ENCODE measurements around the gene CKAP5.
"Not testable (repeated sequence)": the region's sequence is repeated elsewhere in the genome, so short reads cannot be mapped to it uniquely, and the experiment has no call there.

Gene CKAP5

GRCh38 chr11:46855167-46855566 is 9.1 kb upstream of the CKAP5 start:
- DNase-seq (ENCODE audit: low read depth) = no peak

DNA sequence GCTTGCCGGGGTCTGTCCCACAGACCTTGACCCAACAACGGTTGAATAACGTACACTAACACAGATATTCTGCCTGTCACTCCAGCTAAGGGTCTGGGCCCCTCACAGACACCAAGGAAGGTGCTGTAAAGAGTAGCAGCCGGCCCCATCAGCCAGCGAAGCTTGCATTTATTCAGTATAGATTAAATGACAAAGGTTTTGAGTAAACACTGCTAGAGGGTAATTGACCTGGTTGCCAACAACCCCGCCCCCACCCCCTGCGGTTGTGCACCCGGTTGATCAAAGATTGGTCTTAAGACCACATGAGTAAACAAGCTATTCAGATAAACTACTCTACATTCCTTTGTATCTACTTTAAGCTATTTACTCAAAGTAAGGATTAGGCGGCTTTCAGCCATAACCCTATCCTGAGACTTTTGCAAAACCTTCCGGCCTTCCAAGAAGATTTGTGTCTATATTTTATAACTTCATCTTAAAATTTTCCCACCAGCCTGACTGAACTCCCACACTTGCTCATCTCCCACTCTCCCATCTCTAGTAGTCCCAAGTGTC is 4.8 kb upstream of the CKAP5 start:
- DNase-seq (ENCODE audit: low read depth) = no peak

DNA sequence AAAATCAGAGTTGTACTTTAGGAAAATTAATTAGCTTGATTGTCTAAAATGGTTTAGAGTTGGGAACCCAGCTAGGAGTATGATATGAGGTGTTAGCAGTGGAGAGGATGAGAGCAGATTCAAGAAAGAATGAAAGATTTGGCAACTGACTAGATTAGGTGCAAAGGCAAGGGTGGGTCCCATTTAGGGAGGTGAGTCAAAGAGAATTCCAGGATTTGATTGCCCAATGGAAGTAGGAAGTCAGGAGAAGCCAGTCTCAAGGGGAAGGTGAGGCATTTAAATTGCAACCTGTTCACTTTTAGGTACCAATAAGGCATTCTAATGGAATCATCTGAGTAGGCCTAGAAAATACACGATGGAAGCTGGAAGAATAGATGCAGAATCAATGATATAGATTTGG is 3.6 kb upstream of the CKAP5 start:
- no peak for DNase-seq (ENCODE audit: low read depth)

DNA sequence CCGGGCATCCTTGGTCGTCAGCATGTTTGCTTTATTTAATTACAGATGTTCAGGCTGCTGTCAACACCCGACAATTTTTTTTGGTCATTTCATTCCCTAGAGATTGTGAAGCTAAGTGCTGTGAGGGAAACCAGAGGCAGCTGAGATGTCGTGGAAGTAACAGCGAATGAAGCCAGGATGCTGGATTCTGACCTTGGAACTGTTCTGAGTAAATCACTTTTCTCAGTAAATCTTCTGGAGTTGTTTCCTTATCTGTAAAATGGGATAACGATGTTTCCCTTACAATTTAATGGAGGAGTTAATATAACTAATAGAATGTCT is 390 bp upstream of the CKAP5 start:
- peak; percentile 34 for DNase-seq (ENCODE audit: low read depth)

DNA sequence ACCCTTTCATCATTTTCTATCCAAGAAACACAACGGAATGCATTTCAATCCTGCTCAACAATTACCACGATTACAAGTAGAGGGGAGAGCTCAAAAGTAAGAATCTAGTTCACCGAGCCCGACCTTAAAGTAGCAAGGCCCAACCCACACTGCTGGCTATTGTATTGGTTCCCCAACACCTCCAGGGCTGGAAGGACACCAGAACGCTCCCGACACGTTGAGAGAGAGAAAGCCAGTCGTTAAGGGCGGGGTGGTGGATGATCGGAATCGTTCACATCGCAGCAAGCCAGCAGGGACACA is 690 bp downstream of the CKAP5 start:
- DNase-seq (ENCODE audit: low read depth) = no peak

DNA sequence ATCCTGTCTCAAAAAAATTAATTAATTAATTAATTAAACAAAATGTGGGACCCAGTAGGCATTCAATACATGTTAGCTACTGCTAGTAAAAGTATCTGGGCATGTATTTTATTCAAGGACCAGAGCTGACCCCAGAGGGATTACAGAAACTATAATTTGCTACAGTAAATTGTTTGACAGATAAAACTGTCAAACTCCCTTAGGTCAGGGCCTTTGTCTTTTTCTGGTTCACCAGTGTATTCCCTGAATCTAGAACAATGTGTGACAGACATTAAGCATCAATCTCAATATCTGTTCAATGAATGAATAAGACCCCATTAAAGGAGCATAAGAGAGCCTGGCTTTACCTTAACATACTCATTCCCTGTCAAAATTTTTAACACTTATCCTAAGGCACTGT is 6.0 kb downstream of the CKAP5 start:
- no peak for DNase-seq (ENCODE audit: low read depth)

DNA sequence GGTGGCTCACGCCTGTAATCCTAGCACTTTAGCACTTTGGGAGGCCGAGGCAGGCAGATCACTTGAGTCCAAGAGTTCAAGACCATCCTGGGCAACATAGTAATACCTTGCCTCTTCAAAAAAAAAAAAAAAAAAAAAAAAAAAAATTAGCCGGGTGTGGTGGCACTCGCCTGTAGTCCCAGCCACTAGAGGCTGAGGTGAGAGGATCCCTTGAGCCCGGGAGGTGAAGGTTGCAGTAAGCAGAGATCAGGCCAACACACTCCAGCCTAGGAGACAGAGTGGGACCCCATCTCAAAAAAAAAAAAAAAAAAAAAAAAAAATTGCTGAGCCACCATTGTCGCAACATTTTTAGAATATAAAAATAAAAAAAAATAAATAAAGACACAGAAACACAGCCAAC is 7.6 kb downstream of the CKAP5 start:
- DNase-seq (ENCODE audit: low read depth) = no peak

GRCh38 chr11:46837860-46838259 is 8.2 kb downstream of the CKAP5 start:
- DNase-seq (ENCODE audit: low read depth) = no peak

- DNase-seq (ENCODE audit: low read depth) = no peak
These were observed 9.2 kb downstream of the CKAP5 start for GRCh38 chr11:46836870-46837269.

DNA sequence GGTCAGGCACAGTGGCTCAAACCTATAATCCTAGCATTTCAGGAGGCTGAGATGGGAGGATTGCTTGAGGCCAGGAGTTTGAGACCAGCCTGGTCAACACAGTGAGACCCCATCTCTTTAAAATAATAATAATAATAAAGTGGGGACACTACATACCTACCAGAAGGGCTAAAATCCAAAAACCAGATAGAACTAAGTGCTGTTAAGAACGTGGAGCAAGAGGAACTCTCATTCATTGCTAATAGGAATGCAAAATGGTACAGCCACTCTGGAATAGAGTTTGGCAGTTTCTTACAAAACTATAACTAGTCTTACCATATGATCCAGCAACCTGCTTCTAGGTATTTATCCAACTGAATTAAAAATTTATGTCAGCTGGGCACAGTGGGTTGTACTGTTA is 9.6 kb downstream of the CKAP5 start:
- DNase-seq (ENCODE audit: low read depth) = no peak

GRCh38 chr11:46835897-46836296 is 10.2 kb downstream of the CKAP5 start:
- DNase-seq (ENCODE audit: low read depth) = no peak

- no peak for DNase-seq (ENCODE audit: low read depth)
These were observed 11.3 kb downstream of the CKAP5 start for GRCh38 chr11:46834821-46835220.

DNA sequence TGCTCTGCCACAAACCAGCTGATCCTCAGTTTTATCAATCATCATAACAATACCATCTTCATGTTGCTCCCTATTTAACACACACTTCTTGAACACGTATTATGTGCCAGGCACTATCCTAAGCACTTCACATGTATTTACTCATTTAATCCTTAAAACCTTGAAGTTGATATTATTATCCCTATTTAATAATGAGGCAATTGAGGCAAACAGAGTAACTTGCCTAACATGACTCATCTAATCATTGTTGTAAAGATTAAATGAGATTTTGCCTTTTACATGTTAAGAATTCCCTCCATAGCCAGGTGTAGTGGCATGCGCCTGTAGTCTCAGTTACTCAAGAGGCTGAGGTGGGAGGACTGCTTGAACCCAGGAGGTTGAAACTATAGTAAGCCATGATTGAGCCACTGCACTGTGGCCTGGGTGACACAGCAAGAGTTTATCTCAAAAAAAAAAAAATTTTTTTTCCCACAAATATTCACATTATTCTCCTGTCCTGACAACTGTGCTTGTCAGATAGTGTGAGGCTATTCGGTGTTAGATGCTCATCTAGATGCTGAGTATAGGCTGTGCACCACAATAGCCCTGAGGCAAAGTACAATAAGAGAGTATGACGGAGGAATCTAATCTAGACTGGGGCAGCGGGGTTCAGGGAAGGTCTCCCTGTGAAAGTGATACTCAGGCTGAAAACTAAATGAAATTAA is 13.4 kb downstream of the CKAP5 start:
- DNase-seq (ENCODE audit: low read depth) = no peak

- no peak for DNase-seq (ENCODE audit: low read depth)
These were observed 18.1 kb downstream of the CKAP5 start for GRCh38 chr11:46827995-46828394.

- DNase-seq (ENCODE audit: low read depth) = no peak
These were observed 19.6 kb downstream of the CKAP5 start for GRCh38 chr11:46826310-46827044.

GRCh38 chr11:46808799-46809431 is 37.2 kb downstream of the CKAP5 start:
- peak; percentile 19 for DNase-seq (ENCODE audit: low read depth)

- no peak for DNase-seq (ENCODE audit: low read depth)
These were observed 44.2 kb downstream of the CKAP5 start for GRCh38 chr11:46801694-46802470.

DNA sequence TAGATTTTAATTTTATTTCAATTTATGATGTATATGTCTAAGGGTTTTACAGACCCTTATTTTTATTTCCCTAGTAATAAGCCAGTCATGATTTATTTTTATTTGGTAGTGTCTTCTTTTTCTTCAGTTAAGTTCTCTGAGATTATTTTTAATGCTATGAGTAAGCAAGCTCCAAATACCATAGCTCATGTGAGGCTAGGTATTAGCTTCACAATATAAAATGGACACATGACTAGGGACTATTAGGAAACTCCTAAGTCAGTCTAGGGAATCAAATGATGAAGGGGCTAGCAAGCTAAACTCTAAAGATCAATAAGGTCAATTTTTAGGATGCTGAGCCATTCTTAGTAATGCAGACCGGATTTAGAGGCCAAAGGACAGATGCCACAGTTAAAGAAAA is 45.9 kb downstream of the CKAP5 start:
- DNase-seq (ENCODE audit: low read depth) = no peak

DNA sequence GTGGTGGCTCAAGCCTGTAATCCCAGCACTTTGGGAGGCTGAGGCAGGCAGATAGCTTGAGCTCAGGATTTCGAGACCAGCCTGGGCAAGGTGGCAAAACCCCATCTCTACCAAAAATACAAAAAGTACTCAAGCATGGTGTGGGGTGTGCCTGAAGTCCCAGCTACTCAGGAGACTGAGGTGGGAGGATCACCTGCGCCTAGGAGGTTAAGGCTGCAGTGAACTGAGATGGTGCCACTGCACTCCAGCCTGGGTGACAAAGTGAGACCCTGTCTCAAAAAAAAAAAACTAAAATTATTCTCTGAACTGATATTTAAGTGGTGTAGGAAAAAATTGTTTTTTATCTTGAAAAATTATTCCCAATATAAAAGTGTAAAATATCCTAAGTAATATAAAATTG is 46.4 kb downstream of the CKAP5 start:
- not testable (repeated sequence) for DNase-seq (ENCODE audit: low read depth)

- DNase-seq (ENCODE audit: low read depth) = no peak
These were observed 67.7 kb downstream of the CKAP5 start for GRCh38 chr11:46778416-46778815.

GRCh38 chr11:46776878-46777277 is 69.2 kb downstream of the CKAP5 start:
- no peak for DNase-seq (ENCODE audit: low read depth)

- DNase-seq (ENCODE audit: low read depth) = no peak
These were observed 76.4 kb downstream of the CKAP5 start for GRCh38 chr11:46769636-46770221.
